ENCODE data around the gene DES.
"Not testable (repeated sequence)": the region's sequence is repeated elsewhere in the genome, so short reads cannot be mapped to it uniquely, and the experiment has no call there.

DES gene

DNA sequence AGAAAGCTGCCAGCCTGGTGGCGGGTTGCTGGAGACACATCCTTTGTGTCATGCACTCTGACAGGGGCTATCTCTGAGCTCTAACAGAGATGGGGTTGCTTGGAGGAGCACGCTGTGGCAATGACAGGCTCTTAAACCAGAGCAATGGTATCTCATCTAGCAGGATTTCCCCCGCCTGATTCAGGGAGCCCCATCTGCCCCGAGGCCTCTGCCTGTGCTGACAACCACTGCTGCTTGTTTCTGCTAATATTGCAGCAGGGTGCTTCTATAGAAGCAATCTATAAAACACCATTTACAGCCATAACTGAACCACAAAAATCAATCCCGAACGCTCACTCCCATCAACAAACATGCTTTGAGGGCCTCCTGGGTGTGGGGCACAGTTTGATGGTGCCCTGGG, 17.6 kb upstream of the DES start:
- DNase-seq = no peak

DNA sequence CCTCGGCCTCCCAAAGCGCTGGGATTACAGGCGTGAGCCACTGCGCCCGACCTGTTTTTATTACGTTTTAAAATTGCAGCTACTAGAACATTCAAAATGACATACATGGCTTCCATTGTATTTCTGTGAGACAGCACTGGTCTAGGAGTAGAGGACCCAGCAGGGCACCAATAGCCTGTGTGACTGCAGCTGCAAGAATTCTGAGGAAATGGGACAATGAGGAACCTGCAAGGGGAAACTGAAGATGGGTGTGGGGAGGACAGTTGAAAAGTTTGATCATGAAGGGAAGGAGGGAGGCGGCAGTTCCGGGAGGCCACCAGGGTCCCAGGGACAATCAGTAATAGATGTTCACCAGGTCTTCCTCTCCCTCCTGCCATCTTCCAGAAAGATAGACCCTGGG, 16.6 kb upstream of the DES start:
- DNase-seq = no peak

DNA sequence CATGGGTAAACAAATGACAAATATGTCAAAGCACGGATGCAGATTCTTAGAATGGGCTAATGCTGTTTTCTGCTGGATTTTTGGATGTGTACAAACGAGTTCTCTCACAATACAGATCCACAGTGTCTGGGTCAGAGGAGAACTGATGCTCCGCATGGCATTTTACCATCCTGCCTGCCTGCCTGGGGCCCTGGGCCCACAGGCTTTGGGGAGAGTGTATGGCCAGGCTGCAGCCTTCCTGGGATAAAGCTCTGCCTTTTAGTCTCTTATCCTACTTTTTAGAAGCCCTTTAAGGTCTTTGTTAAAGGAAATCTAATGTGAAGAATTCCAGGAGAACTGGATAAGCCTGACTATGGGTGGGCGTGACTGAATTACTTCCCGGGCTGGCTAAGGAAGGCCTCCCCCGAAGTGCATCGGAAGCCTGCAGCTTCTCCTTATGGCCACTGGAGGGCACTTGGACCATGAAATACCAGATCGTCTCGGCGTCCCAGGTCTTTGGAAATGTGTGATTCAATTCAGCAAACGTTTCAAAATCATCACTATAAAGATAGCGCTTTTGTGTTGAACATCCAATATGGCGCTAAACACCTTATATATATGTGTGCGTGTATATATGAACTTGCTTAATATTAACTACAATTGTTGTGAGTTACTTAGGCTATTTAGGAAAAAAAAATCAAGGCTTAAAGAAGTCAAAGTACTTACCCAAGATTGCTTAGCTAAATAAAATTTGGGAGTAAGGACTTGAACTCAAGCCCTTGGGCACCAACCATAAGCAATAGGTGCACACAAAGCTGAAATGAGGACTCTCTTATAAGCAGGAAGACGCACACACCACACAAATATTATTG, 15.3 kb upstream of the DES start:
- peak; percentile 89 for DNase-seq

DNA sequence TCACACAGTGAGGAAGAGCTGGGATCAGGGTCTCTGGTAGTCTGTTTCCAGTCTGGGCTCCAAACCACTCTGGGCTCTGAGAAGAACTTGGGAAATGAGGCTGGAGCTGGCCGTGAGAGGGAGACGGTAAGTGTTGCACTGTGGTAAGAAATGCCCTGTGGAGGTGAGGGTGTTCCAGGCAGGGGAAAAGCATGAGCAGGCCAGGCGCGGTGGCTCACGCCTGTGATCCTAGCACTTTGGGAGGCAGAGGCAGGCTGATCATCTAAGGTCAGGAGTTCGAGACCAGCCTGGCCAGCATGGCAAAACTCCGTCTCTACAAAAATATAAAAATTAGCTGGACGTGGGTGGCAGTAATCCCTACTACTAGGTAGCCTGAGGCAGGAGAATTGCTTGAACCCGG, 14.3 kb upstream of the DES start:
- DNase-seq = no peak

DNA sequence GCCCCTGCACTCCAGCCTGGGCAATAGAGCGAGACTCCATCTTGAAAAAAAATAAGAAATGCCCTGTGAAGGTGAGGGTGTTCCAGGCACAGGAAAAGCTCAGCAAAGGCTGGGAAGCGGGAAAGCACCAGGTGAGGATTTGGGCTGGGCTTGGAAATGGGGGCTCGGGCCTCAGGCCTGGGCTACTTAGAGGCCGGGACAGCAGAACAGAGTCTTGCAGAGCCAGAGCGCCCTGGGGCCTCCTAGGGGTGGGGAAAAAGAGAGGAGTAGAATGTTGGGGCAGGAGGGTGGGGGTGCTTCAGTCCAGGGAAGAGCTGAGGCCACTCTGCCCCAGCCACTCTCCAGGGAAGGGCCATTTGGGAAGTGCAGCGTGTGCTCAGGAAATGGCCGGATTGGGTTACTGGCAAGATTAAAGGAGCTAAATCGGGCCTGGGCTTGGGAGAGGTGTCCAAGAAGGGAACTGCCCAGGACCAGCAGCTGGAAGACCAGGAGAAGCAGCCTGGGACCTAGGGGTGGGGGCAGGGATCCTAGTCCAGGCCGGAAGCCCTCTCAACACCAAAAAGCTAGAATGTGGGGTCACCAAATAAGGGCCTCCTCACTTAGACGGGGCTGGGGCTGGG, 13.8 kb upstream of the DES start:
- no peak for DNase-seq

DNA sequence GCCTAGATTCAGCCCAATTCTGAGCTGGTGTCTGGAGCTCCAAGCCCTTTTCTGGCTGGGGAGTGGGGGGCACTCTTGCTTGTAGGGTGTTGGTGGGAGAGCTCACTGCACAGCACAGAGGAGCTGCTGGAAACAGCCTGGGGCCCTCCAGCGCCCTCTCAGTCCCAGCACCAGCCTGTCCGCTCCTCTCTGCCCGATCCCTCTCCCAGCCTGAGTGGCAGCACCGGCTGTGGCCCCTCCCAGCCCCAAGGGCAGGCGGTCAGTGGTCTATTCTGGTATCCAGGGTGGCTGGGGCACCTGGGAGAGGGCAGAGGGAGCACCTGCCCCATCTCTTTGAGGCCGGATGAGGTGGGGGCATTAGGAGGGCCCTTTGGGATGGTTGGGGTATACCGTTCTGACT, 13.2 kb upstream of the DES start:
- no peak for DNase-seq

DNA sequence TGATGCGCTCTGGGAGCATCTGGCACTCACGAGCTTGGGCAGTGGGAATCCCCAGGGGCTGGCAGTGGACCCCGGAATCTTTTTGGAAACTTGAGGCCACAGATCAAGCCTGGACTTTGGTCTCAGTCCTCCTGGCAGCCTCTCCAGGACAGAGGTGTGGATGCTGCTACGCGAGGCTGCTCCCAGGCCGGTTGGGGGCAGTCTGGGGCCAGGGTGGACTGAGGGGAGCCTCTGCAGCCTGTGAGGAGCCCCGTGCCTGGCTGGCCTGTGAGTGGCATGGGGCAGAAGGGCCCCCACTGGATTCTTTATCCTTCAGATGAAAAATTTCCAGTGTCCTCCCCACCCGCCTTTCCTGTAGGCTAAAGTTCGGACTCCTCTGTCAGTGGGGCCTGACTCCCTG, 12.7 kb upstream of the DES start:
- peak; percentile 64 for DNase-seq

DNA sequence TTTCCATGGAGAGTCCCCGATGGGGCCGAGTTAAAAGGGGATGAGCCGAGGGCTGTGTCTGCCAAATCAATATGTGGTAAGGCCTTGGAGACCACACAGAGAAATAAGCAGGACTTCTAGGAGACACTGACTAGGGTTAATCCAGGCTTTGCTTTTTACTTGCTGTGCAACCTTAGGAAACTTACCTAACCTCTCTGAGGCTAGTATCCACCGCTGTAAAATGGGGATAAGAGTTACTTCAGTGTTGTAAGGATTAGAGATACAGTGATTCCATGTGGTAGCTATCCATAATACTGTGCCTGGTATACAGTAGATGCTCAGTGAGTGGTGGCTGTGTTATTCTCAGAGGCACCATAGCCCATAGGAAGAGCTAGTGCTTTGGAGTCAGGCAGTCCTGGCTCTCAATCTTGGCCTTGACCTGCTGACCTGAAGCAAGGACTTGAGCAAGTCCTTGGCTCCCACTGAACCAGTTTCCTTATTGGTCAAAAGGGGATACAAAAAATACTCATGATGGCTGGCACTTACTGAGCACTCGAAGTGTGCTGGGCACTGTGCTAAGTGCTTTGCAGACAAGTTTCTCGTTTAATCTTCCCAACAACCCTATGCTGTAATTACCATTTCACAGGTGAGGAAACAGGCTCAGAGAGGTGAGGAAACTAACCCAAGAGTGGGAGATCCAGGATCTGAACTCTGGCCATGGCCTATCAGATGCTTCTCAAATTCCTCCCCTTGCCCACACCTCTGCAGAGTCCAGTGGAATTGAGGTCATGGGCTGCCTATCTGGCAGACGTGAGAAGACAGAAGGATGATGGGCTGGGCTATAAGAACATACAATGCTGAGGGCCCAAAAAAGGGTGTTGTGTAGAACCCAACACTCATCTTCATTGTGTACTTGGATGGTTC, 12.0 kb upstream of the DES start:
- DNase-seq = no peak

DNA sequence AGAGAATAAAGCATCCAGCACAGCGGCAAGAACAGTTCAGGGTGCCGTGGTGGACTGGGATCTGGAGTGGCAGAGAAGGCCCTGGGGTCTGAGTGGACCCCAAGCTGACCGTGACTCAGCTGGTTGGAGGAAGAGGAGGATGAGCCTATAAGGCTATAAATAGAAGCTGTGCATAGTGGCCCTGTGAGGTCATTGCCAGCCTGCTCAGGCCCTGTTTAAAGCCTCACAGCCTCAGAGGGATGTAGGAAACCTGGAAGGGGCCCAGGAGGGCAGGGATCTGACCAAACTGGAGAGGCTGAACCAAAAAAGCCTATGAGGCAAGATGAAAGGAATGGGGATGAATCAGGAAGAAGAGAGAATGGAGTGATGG, 11.3 kb upstream of the DES start:
- DNase-seq = peak; percentile 99

DNA sequence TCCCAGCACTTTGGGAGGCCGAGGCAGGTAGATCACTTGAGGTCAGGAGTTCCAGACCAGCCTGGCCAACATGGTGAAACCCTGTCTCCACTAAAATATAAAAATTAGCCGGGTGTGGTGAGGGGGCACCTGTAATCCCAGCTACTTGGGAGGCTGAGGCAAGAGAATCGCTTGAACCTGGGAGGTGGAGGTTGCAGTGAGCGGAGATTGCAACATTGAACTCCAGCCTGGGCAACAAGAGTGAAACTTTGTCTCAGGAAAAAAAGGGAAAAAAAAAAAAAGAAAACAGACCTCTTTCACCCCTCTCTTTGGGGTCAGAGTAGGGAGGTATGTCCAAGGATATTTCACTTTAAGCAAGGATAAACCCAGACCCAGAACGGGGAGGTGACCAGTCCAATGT, 10.8 kb upstream of the DES start:
- DNase-seq = not testable (repeated sequence)

DNA sequence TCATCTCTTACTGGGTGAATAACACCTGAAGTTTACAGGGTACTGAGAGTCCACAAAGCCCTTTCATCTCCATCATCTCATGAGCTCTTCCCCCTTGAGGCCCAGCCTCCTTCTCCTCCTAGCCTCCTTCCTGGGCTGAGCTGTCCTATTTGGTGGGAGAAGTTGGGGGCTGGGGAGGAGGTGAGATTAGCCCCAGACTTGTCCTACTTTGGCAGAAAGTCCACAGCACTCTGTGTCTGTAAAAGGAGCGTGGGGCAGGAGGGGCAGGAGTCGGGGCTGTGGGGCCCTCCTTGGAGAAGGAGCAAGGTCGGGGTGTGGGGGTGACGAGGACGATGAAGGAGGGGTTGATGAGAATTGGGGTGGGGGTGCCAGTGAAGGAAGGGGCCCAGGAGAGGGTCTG, 10.0 kb upstream of the DES start:
- DNase-seq = peak; percentile 48

DNA sequence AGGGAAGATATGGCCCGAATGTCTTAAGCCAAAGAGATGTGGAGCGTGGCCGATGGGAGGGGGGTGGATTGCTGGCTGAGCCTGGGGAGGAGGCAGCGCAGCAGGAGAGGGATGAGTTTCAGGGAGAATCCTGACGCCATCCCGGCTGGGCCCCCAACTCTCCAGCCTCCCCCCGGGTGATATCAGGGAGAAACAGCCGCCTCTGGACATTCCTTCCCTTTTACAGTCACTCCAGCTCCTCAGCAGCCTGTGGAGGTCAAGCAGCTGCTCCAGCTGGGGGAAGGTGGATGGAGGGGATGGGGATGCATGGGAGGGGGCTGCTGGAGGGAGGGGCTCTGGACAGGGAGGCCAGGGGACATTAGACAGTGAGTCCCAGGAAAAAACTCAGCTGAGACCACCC, 9.5 kb upstream of the DES start:
- peak; percentile 81 for DNase-seq

DNA sequence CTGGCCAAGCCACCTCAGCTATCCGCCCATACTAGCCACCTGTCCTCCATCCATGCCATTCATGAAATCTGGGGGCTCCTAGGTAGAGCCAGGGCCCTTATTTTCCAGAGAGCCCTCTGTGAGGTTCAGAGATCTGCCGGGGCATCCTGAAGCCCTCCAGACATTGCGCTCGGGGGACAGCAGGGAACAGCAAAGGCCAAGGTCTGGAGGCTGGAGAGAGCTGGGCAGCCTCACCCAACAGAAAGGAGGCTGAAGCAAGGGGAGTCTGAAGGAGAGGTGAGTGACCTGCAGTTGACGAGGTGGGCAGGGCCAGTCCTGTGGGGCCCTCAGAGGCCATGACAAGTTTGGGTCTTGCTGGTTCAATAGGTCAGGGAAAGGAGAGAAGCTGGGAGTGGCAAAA, 8.6 kb upstream of the DES start:
- no peak for DNase-seq

DNA sequence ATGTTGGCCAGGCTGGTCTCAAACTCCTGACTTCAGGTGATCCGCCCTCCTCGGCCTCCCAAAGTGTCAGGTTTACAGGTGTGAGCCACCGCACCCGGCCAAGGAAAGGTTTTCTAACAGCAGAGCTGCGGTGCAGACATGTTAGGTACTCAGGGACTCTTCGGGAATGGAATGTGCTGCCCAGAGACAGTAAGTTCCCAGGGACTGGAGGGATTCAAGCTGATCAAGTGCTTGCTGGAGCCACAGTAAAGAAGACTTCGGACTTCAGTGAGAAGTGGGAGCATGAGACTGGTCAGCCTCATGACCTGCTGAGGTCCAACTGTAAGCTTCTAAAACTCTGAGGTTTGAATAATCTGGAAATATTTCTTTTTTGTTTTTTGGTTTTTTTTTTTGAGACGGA, 7.8 kb upstream of the DES start:
- no peak for DNase-seq

DNA sequence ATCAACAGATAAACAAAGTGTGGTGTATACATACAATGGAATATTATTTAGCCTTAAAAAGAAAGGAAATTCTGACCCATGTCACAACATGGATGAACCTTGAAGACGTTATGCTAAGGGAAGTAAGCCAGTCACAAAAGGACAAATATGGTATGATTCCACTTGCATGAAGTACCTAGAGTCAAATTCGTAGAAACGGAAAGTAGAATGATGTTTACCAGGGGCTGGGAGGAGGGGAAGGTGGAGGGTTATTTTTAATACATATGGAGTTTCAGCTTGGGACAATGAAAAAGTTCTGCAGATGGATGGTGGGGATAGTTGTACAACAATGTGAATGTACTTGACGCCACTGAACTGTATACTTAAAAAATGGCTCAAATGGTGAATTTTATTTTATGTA, 3.3 kb upstream of the DES start:
- DNase-seq = no peak

DNA sequence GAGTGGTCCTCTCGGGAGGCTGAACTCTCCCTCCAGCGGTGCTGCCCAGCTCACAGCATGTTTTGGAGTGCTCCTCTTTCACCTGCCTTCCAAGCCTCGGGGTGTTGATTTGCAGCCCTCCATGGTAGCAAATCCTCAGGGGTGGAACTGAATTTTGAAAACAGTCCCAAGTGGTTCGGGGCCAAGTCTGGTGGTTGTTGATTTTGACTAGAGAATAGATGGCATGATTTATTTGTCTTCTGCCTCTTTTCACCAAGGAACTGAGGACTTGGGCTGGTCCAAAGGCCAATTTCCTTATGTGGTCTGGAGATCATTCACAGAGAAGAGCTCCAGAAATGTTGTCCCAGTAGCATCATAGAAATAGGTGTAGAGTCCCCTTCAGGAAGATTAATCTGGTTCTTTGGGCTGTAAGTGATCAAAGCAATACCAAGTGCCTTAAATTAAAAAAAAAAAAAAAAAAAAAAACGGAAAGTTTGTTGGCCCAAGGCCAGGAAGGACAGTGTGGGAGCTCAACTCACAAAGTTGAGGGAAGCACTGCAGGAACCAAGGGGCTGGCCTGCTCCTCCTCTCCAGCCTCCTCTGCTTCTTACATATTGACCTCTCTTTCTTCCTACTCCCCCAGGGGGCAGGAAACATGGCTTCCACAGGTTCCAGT, 2.5 kb upstream of the DES start:
- DNase-seq = no peak

DNA sequence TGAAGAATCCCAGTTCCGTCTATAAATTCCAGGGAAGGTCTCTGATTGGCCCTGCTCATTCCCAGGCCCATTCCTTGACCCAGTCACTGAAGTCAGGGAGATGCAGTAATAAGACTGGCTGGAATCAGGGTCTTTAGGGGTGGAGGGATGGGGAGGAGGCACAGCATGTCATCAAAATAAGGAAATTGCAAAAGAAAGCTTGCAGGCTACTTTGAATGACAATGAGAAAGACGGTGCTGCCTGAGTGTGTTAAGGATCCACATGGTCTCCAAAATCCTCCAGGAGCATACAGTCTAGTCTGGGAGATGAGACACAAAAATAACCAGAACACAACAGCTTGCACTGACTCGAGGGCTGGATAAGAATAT, 2.0 kb upstream of the DES start:
- no peak for DNase-seq

DNA sequence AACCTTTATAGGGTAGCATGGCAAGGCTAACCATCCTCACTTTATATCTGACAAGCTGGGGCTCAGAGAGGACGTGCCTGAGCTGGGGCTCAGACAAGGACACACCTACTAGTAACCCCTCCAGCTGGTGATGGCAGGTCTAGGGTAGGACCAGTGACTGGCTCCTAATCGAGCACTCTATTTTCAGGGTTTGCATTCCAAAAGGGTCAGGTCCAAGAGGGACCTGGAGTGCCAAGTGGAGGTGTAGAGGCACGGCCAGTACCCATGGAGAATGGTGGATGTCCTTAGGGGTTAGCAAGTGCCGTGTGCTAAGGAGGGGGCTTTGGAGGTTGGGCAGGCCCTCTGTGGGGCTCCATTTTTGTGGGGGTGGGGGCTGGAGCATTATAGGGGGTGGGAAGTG, 1.2 kb upstream of the DES start:
- no peak for DNase-seq

DNA sequence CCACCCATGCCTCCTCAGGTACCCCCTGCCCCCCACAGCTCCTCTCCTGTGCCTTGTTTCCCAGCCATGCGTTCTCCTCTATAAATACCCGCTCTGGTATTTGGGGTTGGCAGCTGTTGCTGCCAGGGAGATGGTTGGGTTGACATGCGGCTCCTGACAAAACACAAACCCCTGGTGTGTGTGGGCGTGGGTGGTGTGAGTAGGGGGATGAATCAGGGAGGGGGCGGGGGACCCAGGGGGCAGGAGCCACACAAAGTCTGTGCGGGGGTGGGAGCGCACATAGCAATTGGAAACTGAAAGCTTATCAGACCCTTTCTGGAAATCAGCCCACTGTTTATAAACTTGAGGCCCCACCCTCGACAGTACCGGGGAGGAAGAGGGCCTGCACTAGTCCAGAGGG, 803 bp upstream of the DES start:
- DNase-seq = peak; percentile 42

DNA sequence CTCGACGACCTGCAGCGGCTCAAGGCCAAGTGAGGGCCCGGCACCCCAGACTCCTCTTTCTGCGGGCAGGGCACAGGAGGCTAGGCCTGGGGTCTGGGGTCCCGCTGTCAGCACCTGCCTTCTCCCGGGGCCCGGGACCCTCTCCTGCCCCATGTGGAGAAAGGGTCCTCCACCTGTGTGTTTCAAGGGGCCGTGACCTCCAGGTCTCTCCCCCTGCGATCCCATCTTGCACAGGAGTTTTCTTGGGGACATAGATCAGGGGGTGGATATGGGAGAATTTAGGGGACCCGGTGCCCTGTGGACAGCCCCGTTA, 791 bp downstream of the DES start:
- DNase-seq = no peak

DNA sequence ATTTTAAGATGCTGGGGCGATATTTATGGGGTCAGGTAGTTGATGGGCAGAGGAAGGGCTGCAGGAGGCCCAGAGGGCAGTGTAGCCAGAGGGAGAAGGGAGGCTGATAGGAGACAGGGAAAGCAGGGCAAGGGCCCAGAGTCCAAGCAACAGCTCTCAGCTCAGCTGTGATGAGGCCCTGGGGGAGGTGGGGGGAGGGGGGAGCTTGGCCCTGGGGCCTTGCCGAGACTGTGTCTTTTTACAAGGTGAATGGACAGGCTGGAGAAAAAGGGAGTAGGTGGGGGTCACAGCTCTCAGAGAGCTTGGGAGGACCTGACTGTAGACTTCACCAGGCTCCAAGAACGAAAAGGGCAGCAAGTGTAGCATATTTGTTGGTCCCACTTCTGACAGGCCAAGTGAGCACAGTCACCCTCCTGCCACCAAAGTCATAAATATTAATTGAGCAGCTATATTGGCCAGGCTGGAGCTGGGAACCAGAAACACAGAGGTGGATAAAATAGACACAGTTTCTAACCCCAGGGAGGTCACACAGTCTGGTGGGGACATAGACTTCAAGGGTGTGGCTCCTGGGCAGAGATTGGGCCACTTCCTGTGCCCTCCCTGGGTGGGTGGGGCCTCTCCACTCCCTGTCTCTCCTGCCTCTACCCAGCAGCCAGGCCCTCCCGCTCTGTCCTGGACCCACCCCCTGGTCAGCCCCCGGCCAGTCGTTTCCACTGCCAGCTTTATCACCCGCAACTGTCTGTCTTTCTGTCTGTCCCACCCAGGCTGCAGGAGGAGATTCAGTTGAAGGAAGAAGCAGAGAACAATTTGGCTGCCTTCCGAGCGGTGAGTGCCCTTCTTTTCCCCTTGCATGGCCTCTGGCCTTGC, 1.4 kb downstream of the DES start:
- DNase-seq = no peak

DNA sequence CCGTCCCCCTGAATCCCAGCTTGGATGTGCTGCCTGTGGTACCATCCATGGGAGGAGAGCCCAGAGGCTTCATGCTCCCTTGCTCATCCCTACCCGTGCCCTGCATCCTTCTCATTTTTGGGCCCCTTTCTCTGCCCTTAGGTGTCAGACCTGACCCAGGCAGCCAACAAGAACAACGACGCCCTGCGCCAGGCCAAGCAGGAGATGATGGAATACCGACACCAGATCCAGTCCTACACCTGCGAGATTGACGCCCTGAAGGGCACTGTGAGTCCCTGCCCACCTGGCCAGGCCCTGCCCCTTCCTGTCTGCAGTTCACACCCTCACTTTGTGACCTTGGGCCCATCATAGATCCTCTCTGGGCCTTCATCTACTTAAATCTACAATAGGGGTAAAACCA, 2.5 kb downstream of the DES start:
- no peak for DNase-seq
